Activated CD4-positive, CD25-positive, alpha-beta regulatory T cell treated with anti-CD3 and anti-CD28 coated beads, Interleukin-2, amount 50 U/mL, for 72 hours (primary cell): Measurements from ENCODE around the gene TMX1.

Experiments
- DNase-seq: peaks from one replicate; pipeline ENCODE4 v3.0.0; 2021

The TMX1 gene

GRCh38 chr14:51294951-51295525 is 55.0 kb downstream of the TMX1 start:
- DNase-seq: no peak

- DNase-seq: no peak
These were observed 55.7 kb downstream of the TMX1 start for GRCh38 chr14:51295646-51296263.

GRCh38 chr14:51297066-51297465 is 57.0 kb downstream of the TMX1 start:
- no peak for DNase-seq

- DNase-seq: no peak
These were observed 58.8 kb downstream of the TMX1 start for GRCh38 chr14:51298895-51299294.

- no peak for DNase-seq
These were observed 62.4 kb downstream of the TMX1 start for GRCh38 chr14:51302295-51303030.

GRCh38 chr14:51304438-51304837 is 64.4 kb downstream of the TMX1 start:
- peak; percentile 35 for DNase-seq

- DNase-seq: no peak
These were observed 64.9 kb downstream of the TMX1 start for GRCh38 chr14:51304941-51305340.

GRCh38 chr14:51305751-51306150 is 65.7 kb downstream of the TMX1 start:
- DNase-seq: no peak
